GM12865 (cell line): Measurements from ENCODE around the gene DNAJC7.
A peak's percentile ranks its signal among the peaks of the same experiment; 100 is the strongest.

Source experiments
- DNase-seq: peaks from one replicate; pipeline ENCODE4 v3.0.0; 2010; ENCODE audit warnings: low read depth
- H3K4me3 ChIP-seq: 2 replicates; pipeline ENCODE4 v1.5.1; 2011; ENCODE audit warnings: mild to moderate bottlenecking, low read depth, low read length, control low read depth
- TF ChIP-seq, protein P1 (sequence below): IDR thresholded peaks from 2 replicates; pipeline ENCODE4 v1.5.1; 2011; ENCODE audit warnings: low read length, control low read depth, low read depth, inconsistent platforms; ENCODE audit not compliant: insufficient read depth; ENCODE audit errors: missing control alignments

Gene DNAJC7

DNA sequence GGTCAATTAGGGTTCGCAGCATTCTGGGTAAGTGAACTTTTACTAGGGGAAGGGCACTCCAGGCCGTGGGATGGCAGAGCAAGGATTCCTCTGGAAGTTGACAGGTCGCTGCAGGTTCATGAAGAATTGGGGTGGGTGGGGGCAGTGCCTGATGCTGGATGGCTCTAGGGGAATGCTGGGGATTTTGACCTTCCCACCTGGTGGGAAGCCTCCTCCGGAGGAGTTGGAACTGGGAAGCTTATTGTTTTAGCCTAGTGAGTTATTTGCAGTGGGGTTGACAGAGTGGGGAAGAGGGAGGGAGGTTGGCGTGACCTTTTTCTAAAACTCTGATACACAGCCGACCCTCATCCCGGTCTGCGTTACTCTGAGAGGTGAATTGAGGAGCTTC is 33.8 kb upstream of the DNAJC7 start:
- no peak for DNase-seq
- TF ChIP-seq, protein P1, sequence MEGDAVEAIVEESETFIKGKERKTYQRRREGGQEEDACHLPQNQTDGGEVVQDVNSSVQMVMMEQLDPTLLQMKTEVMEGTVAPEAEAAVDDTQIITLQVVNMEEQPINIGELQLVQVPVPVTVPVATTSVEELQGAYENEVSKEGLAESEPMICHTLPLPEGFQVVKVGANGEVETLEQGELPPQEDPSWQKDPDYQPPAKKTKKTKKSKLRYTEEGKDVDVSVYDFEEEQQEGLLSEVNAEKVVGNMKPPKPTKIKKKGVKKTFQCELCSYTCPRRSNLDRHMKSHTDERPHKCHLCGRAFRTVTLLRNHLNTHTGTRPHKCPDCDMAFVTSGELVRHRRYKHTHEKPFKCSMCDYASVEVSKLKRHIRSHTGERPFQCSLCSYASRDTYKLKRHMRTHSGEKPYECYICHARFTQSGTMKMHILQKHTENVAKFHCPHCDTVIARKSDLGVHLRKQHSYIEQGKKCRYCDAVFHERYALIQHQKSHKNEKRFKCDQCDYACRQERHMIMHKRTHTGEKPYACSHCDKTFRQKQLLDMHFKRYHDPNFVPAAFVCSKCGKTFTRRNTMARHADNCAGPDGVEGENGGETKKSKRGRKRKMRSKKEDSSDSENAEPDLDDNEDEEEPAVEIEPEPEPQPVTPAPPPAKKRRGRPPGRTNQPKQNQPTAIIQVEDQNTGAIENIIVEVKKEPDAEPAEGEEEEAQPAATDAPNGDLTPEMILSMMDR: no peak
- H3K4me3 ChIP-seq: no peak overlapping the region

DNA sequence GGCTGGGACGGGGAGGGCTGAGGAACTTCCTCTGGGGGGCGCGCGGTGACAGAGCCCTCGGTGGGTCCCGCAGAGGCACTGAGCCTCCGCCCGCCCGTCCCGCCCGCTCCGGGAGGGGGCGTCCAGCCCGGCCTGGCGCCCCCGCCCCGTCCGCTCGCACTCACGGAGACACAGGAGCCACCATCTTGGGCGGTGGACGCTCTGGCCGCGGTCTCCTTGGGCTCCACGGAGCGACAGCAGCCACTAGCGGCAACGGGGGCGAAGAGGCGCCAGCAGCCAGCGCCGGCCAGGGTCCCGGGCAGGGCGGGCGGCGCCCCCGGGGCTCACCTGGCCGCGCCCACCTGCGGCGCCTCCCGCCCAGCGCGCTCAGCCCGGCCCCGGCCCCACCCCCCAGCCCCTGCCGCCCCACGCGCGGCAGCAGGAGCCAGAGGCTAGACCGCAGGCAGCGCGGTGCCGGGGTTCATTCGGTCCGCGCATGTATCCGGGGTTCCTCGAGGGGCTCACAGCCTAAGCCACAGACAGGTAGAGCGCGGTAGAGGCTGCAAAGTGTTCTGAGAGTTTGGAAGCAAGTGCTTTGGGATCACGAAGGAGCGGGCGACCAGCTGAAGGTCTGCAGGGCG is 33.3 kb upstream of the DNAJC7 start, which contains the start of gene C17orf113:
TSS of gene C17orf113 (minus strand) at position 209 of the 620 bp plus-strand sequence. CDS start 7,225 bp downstream, outside the sequence.
- DNase-seq: peak; percentile 53
- TF ChIP-seq, protein P1: peak; percentile 40
- peak within 1 kb of the TSS; percentile 49 for H3K4me3 ChIP-seq

DNA sequence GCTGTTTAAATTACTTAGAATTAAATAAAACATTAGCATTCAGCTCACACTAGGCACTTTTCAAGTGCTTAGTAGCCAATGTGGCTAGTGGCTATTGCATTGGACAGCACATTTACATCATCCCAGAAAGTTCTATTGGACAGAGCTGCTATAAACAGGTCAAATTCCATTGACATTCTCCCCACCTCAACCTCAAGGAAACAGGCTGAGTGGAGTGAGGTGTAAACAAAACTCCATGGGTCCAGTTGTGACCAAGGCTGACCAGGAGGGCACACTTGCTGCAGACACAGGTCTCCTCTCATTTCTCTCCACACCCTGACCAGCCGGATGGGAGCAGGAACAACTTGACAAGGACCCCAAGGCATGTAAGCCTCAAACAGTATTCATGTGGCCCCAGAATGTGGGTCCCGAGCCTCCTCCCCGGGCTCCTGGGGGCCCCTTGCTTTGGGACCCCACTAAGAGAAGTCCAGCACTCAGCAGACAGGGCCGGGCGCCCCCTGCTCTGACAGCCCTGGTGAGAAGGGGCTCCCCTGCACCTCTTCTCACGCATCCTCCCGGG is 32.7 kb upstream of the DNAJC7 start:
- H3K4me3 ChIP-seq: peak overlapping the region; percentile 49
- TF ChIP-seq, protein P1: no peak
- DNase-seq: no peak

DNA sequence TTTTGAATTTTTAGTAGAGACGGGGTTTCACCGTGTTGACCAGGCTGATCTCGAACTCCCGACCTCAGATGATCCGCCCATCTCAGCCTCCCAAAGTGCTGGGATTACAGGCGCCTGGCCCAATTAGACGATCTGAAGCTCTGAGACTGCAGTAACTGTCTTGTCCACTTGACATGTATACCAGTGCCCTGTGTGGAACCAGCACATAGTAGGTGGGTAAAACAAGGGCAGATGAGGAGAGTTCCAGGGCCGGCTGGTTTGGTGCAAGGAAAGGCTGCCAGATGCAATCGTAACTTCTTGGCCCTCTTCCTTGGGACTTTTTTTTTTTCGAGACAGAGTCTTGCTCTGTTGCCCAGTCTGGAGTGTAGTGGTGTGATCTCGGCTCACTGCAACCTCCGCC is 30.1 kb upstream of the DNAJC7 start:
- TF ChIP-seq, protein P1: no peak
- H3K4me3 ChIP-seq: no peak overlapping the region
- no peak for DNase-seq

DNA sequence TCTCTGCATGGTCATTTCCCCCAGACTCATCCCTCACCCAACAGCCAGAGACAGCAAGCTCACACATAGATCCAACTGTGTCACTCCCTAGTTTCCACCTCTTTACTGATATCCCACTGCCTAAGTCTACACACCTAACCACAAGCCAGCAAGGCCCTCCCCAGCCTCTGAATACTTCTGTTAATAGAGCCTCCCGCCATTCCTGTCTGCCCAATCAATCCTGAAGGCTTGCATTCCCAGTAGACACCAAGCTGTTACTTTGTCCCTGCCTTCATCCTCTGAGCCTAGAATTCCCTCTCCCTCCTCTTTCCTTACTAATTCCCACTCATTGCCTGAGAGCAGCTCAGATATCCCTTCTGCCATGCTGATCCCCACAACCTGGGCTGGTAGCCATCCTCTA is 28.5 kb upstream of the DNAJC7 start:
- H3K4me3 ChIP-seq: no peak overlapping the region
- TF ChIP-seq, protein P1: no peak
- no peak for DNase-seq

DNA sequence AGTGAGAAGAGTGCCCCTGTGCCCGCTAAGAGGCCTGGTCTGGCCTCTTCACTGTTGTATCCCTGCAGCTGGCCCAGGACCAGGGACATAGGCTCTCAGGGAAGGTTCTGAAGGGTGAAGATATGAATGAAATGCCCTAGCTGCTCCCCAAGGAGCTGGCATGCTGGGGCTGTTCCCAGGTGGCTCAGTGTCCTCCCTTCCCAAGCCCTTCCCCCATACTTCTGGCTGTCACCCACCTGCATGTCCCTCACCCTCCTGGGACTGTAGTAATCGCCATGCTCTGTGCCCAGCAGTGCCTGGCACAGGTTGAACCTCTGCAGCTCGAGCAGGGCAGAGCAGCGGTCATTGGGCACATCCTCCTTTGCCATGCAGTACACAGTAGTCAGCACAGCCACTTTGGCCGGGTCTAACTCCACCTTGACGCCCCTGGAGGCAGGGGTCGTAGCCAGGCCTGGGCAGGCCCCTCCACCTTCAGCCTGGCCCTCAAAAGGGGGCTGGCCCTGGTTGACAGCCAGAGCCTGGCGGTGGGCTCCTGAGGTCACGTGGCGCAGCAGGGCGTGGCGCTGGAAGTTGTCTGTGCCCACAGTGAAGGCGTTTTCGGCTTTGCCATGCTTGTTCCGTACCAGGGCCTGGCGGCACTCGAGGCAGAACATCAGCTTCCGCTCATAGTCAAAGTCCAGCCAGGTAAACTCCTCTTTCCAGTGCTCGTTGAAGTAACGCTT is 25.5 kb upstream of the DNAJC7 start:
- H3K4me3 ChIP-seq: no peak overlapping the region
- TF ChIP-seq, protein P1: no peak
- DNase-seq: no peak

DNA sequence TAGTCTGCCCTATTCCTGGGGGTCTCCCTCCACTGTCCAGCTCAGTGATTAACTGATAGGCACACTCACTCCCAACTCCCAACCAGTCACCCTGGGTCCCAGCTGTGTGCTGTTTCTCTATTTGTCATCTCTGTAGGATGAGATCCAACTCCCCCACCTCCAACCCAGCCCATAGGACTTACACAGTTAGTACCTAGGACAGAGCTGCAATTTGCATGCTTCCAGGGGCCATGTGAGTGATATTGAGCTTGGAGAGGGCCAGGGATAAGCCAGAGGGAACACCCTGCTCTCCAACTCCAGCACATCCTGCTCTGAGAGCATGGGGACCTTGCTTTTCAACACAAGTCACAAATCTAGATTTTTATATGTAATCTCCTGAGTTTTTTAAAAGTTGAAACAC is 24.4 kb upstream of the DNAJC7 start:
- TF ChIP-seq, protein P1: no peak
- DNase-seq: no peak
- no peak overlapping the region for H3K4me3 ChIP-seq
